GM23248 (cell line): Measurements from ENCODE around the gene ETFBKMT.

Source experiments
- EZH2 ChIP-seq: fragments of 200-600 bp; sonication (generic); IDR thresholded peaks from 2 replicates; pipeline ENCODE4 v1.6.1; 2018; ENCODE audit warnings: antibody characterized with exemption, mild to moderate bottlenecking; ENCODE audit not compliant: insufficient read depth, poor library complexity, severe bottlenecking
- EZH2phosphoT487 ChIP-seq: fragments of 200-600 bp; sonication (generic); IDR thresholded peaks from 2 replicates; pipeline ENCODE4 v1.6.1; 2018; ENCODE audit warnings: antibody characterized with exemption, moderate library complexity, mild to moderate bottlenecking, low read depth; ENCODE audit not compliant: insufficient read depth

GRCh38 chr12:31669020-31669419, 9.5 kb downstream of the ETFBKMT start:
- TF ChIP-seq EZH2 (no peak), EZH2phosphoT487 (no peak)
